GM19240 (cell line): ENCODE measurements around the gene GALNTL6.
"Not testable (repeated sequence)": the region's sequence is repeated elsewhere in the genome, so short reads cannot be mapped to it uniquely, and the experiment has no call there.

Experiments used
- DNase-seq: peaks from one replicate; pipeline ENCODE4 v3.0.0; 2011; ENCODE audit warnings: low spot score; ENCODE audit not compliant: insufficient read length

The GALNTL6 gene

GRCh38 chr4:172919269-172919668 lies 1106.1 kb downstream of the GALNTL6 start:
- no peak for DNase-seq

DNA sequence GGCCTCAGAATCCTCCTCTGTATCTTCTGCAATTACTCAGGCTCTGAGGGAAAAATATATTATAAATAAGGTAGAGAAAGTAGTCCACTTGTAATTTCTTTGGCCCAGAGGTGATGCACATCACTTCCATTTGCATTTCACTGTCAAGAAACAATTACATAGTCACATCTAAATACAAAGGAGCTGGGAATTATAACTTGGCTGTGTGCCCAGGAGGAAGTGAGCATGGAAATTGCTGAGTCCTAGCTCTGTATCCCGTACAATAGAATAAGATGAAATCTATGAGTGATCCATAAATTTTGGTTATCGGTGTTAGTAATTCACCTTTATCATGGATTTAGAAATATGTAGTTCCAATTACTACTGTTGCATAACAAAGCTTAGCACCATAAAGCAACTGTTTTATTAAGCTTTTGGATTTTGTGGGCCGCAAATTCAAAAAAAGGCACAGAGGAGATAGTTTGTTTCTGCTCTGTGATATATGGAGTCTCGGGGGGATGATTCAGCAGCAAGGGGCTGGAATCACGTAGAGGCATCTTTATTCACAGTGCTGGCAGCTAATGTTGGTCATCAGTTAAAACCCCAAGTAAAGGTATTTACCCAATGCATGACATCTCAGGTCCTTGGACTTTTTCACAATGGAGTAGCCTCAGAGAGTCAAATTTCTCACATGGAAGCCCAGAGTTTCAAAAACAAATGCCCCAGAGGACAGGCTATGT lies 1114.1 kb downstream of the GALNTL6 start:
- no peak for DNase-seq

DNA sequence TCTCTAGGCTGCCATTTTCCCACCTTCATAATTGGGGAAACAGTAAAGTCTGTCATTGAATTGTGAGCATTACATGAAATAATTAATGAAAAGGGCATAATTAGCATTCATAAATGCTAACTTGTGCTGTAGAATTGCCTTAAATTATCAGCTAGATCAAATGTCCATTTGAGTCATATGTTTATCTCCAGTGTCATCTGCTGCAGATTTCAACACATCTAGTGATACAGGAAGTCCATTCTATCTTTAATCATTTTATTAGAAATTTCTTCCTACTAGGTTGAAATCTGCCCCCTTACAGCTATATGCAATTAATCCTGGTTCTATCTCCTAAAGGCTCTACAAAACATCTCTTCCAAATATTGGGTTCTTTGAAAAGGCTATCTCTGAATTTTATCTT lies 1115.1 kb downstream of the GALNTL6 start:
- DNase-seq, result no peak

- DNase-seq, result no peak
These were observed 1125.0 kb downstream of the GALNTL6 start for GRCh38 chr4:172938072-172938829.

GRCh38 chr4:172938870-172939269 lies 1125.7 kb downstream of the GALNTL6 start:
- DNase-seq, result no peak

DNA sequence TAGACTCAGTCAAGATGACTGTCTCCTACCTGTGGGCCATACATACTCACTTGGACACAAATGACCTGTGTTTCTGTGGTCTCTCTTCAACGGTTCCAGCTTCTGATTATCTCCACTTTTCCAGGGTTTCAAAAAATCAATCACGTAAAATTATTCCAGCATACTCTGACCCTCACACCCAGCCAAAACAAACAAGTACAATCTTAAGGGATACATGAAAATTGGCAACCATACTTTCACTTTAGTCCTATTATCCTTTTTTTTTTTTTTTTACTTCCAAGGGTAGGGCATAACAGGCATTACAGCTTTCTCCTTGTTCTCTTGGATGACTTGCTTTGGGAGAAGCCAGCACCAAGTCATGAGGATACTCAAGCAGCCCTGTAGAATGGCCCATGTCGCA lies 1129.6 kb downstream of the GALNTL6 start:
- DNase-seq, result no peak

GRCh38 chr4:172945611-172946010 lies 1132.4 kb downstream of the GALNTL6 start:
- no peak for DNase-seq

DNA sequence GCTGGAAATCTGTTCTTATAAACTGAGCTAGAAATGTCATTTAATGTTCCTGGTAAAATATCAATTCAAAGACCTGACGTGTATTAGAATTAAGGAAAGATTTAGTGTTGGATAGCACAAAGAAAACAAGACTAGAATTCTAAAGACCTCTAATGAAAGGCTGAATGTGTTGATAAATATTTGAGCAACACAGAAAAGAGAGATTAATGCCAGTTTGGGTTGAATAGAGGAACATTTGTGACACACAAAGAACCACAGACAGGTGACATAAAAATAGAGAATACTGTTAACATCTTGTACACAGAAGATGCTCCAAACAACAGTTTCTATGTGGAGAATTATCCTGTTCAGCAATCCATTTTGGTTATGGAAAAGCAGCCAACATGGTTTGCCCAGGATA lies 1133.3 kb downstream of the GALNTL6 start:
- no peak for DNase-seq

DNA sequence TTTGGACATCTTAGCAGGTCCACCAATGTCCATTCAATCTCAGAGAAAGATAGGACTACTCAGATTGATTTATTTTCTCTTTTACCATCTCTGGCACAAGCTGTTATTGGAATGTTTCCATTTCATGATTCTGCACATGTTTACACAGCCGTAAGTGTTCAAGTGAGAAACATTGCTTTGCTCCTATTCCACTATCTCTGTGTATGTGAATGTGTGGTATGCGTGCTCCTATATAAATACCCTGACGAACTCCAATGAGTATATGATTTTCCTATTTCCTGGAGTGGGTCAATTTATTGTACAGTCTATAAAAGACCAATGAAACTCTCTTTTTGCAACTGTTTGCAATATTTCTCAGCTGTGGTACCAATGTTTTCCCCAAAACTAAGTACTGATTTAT lies 1134.4 kb downstream of the GALNTL6 start:
- no peak for DNase-seq

DNA sequence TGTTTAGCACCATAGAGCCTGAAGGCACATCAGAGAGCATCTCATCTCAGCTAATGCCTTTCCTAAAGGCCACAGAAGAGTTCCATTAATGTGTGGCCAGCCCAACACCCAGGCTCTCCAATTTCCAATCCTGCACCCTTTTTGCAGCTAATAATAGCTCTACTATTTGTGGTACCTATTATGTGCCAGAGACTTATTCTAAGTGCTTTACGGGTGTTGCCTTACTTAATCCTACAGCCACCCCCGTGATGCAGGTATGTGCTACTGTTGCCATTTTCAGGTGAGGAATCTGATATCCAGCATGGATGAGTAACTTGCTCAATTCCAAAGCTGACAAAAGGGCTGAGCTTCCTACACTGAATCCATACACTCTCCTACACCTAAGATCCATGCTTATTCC lies 1137.8 kb downstream of the GALNTL6 start:
- DNase-seq, result no peak

- no peak for DNase-seq
These were observed 1138.7 kb downstream of the GALNTL6 start for GRCh38 chr4:172951679-172952451.

DNA sequence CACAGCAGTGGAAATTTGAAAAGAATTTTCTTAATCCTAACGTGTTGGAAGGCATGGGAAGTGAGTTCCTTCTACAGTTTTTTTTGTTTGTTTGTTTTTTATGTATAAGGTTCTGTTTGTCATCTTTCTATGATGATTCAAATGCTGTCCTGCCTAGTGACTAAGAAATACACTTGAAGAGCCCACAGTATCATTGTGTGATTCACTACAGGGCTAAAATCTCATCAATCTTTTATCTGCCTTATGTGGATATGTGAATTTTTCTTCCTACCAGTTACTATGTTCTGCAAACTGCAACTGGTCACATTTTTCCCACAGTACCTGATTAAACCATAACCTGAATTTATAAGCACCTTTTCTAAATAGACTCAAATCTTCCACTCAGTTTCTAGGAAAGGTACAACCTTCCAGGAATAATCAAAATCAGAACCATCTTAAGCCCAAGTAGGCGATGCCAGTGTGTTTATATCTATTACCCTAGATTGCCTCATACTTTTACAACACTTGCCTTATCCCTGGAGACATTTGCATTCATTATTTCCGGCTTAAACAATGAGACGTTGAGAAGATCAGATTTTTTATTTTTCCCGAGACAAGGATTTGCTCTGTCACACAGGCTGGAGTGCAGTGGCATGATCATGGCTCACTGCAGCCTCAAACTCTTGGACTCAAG lies 1140.8 kb downstream of the GALNTL6 start:
- no peak for DNase-seq

DNA sequence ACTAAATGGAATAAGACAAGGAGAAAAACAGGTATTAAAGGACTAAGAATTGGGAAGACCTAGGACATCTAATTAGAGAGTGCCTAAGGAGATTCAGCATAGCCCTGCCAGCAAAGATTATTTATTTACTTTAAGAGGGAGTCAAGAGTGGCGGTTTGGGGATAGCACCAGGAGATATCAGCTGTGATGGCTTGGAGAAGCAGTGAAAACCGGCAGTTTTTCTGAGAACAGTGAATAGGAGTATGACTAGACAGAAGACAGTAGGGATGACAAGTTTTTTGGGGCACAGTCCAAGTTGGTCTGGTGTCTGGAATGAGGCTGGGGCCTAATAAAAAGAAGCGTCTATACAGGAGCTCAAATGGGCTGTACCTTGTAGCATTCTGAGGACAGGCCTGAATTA lies 1143.1 kb downstream of the GALNTL6 start:
- DNase-seq, result not testable (repeated sequence)

DNA sequence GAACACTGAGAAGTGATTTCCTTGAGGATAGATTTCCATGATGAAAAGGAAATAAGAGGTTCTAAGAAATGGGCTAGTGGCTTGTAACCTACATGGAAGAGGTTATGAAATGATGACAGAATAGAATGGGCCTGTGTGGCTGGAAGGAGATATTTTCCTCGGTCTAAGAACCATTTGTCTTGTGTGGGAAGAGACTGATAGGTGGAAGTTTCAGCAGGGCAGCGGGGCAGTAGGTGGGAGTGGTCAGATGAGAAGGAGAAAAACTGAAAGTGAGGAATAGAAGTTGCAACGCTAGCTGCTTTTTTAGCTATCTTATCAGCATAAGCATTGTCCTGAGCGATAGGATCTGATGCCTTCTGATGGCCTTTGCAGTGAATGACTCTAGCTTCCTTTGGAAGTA lies 1144.0 kb downstream of the GALNTL6 start:
- no peak for DNase-seq

- DNase-seq, result no peak
These were observed 1149.6 kb downstream of the GALNTL6 start for GRCh38 chr4:172962564-172963353.

- no peak for DNase-seq
These were observed 1150.5 kb downstream of the GALNTL6 start for GRCh38 chr4:172963498-172964294.

GRCh38 chr4:172970189-172970588 lies 1157.0 kb downstream of the GALNTL6 start:
- not testable (repeated sequence) for DNase-seq

- no peak for DNase-seq
These were observed 1161.4 kb downstream of the GALNTL6 start for GRCh38 chr4:172974586-172974985.

- no peak for DNase-seq
These were observed 1162.5 kb downstream of the GALNTL6 start for GRCh38 chr4:172975651-172976229.
